ENCODE measurements around the gene LYZL6.

Gene LYZL6

DNA sequence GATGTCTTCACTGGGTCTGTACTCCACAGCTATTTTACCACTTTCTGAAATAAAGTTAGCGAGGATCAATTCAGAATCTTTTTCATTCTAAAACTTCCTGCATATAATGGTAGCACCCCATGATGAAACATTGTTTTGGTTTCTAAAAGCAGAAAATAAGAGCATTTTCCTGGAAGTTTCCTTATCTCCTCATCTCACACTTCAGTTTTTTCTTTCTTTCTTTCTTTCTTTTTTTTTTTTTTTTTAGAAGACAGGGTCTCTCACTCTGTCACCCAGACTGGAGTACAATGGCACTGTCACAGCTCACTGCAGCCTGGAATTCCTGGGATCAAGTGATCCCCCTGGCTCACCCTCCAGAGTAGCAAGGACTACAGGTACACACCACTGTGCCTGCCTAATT lies 23.3 kb downstream of the LYZL6 start:
- no CpG with 5 or more reads among the region's 1 CpG for WGBS (ENCODE audit: extremely low coverage, insufficient coverage, low lambda C conversion rate)

DNA sequence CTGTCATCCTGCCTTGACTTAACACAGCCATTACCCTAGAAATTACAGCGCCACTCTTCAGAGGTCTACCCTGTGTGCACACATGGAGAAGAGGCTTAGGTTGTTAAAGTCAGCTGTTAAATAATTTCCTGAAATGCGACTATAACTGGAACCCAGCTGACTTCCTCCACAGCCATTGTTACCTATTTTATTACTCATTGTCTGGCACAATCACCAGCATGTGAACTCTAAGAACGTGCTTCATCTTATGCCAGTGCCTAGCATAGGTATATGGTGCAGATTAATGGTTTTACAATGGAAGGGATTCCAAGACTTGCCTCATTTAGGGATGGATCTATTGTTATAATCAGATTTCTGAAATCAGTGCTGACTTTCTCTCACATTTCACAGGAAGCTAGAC lies 24.8 kb downstream of the LYZL6 start:
- no peak overlapping the region for H3K27ac ChIP-seq (ENCODE audit: low read depth, low read length)
- DNase-seq: no peak
- H3K4me3 ChIP-seq (ENCODE audit: low read length): no peak overlapping the region
- H4K8ac ChIP-seq (ENCODE audit: low read depth, low read length): no peak overlapping the region
- H3K79me2 ChIP-seq (ENCODE audit: control insufficient read depth, insufficient read depth, low read length): no peaks in the 10 kb centered on the region
- H3K4me2 ChIP-seq (ENCODE audit: low read length): no peak overlapping the region
- H2BK120ac ChIP-seq (ENCODE audit: low read depth, low read length): no peak overlapping the region
- no peaks in the 10 kb centered on the region for H3K79me1 ChIP-seq (ENCODE audit: low read length)
- no peak overlapping the region for H3K18ac ChIP-seq (ENCODE audit: low read length)
- no peak overlapping the region for H2BK15ac ChIP-seq (replicated peaks; ENCODE audit: low read depth)
- H3K4ac ChIP-seq (ENCODE audit: low read depth, low read length): no peak overlapping the region
- no peak overlapping the region for H3K56ac ChIP-seq (ENCODE audit: low read length)
- H4K5ac ChIP-seq (ENCODE audit: low read length): no peak overlapping the region
- no peaks in the 10 kb centered on the region for H3K36me3 ChIP-seq (ENCODE audit: control insufficient read depth, insufficient read depth, low read length)
- H2BK5ac ChIP-seq (ENCODE audit: low read length): no peak overlapping the region
- WGBS (ENCODE audit: extremely low coverage, insufficient coverage, low lambda C conversion rate): no CpG with 5 or more reads among the region's 3 CpGs
- no peaks in the 10 kb centered on the region for H3K27me3 ChIP-seq (ENCODE audit: insufficient read depth, low read length, poor library complexity)
- H3K9ac ChIP-seq (ENCODE audit: low read length): no peak overlapping the region
- H3K4me1 ChIP-seq (ENCODE audit: control insufficient read depth, low read depth, low read length): no peaks in the 10 kb centered on the region
- no peak overlapping the region for H2AK5ac ChIP-seq (ENCODE audit: low read length)
- no peak overlapping the region for H3K23ac ChIP-seq (ENCODE audit: low read length)

More for the DNA sequence above, 23.3 kb downstream of the LYZL6 start:
- Histone ChIP-seq H3K27me3 (ENCODE audit: insufficient read depth, low read length, poor library complexity) (no peaks in the 10 kb centered on the region), H2BK120ac (ENCODE audit: low read depth, low read length) (no peak overlapping the region), H2BK5ac (ENCODE audit: low read length) (no peak overlapping the region), H3K4me3 (ENCODE audit: low read length) (no peak overlapping the region), H3K4me1 (ENCODE audit: control insufficient read depth, low read depth, low read length) (no peaks in the 10 kb centered on the region), H3K79me2 (ENCODE audit: control insufficient read depth, insufficient read depth, low read length) (no peaks in the 10 kb centered on the region), H3K56ac (ENCODE audit: low read length) (no peak overlapping the region), H3K9ac (ENCODE audit: low read length) (no peak overlapping the region), H2AK5ac (ENCODE audit: low read length) (no peak overlapping the region), H4K8ac (ENCODE audit: low read depth, low read length) (no peak overlapping the region), H3K4ac (ENCODE audit: low read depth, low read length) (no peak overlapping the region), H3K79me1 (ENCODE audit: low read length) (no peaks in the 10 kb centered on the region), H3K4me2 (ENCODE audit: low read length) (no peak overlapping the region), H3K27ac (ENCODE audit: low read depth, low read length) (no peak overlapping the region), H4K5ac (ENCODE audit: low read length) (no peak overlapping the region), H3K18ac (ENCODE audit: low read length) (no peak overlapping the region), H3K23ac (ENCODE audit: low read length) (no peak overlapping the region), H2BK15ac (replicated peaks; ENCODE audit: low read depth) (no peak overlapping the region), H3K36me3 (ENCODE audit: control insufficient read depth, insufficient read depth, low read length) (no peaks in the 10 kb centered on the region)
- no peak for DNase-seq

- no peaks in the 10 kb centered on the region for H3K4me1 ChIP-seq (ENCODE audit: control insufficient read depth, low read depth, low read length)
- no peak overlapping the region for H3K4me3 ChIP-seq (ENCODE audit: low read length)
- H3K56ac ChIP-seq (ENCODE audit: low read length): no peak overlapping the region
- no peak overlapping the region for H4K8ac ChIP-seq (ENCODE audit: low read depth, low read length)
- WGBS (ENCODE audit: extremely low coverage, insufficient coverage, low lambda C conversion rate): no CpG with 5 or more reads among the region's 29 CpGs
- no peak overlapping the region for H2BK5ac ChIP-seq (ENCODE audit: low read length)
- no peak overlapping the region for H3K27ac ChIP-seq (ENCODE audit: low read depth, low read length)
- no peaks in the 10 kb centered on the region for H3K79me2 ChIP-seq (ENCODE audit: control insufficient read depth, insufficient read depth, low read length)
- no peak overlapping the region for H4K5ac ChIP-seq (ENCODE audit: low read length)
- no peak overlapping the region for H3K23ac ChIP-seq (ENCODE audit: low read length)
- no peak for DNase-seq
- H3K4ac ChIP-seq (ENCODE audit: low read depth, low read length): no peak overlapping the region
- H3K36me3 ChIP-seq (ENCODE audit: control insufficient read depth, insufficient read depth, low read length): no peaks in the 10 kb centered on the region
- no peak overlapping the region for H3K18ac ChIP-seq (ENCODE audit: low read length)
- H2BK120ac ChIP-seq (ENCODE audit: low read depth, low read length): no peak overlapping the region
- H3K9ac ChIP-seq (ENCODE audit: low read length): no peak overlapping the region
- no peaks in the 10 kb centered on the region for H3K27me3 ChIP-seq (ENCODE audit: insufficient read depth, low read length, poor library complexity)
- H3K4me2 ChIP-seq (ENCODE audit: low read length): no peak overlapping the region
- H3K79me1 ChIP-seq (ENCODE audit: low read length): no peaks in the 10 kb centered on the region
- no peak overlapping the region for H2BK15ac ChIP-seq (replicated peaks; ENCODE audit: low read depth)
- H2AK5ac ChIP-seq (ENCODE audit: low read length): no peak overlapping the region
Observed at GRCh38 chr17:35917519-35918213, 25.8 kb downstream of the LYZL6 start.

DNA sequence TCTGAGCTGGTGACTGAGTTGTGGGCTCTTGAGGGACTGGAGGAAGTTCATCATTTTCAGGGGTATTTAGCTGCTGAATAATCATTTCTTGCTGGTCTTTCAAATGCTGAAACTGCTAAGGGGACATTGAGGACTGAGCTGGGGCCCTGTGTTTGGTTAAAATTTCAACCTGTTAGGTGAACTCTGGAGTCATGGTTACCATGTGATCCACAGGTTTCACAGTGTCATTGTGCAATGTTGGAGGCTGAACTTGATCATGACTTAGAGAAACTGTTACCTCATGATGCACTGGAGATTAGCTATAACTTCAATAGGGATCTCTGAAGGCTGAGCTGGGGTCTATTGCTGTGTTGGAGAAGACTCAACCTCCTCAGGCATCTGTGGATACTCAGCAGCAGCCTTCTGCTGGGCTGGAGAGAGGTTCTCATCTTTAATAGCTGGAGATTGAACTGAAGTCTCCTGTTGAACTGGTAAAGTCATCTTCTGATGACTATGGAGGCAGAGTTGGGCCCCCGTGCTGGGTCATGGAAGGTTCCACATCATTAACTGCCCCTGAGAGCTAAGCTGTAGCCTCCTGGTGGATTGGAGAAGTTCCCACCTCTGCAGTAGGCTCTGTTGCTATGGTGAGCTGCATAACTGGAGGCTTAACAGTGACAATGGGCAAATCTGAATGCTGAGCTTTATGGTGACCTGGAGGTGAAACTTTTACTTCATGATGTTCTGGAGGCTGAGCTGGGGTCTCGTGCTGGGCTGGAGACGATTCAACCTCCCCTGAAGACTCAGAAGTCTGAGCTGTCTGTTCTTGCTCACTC lies 28.2 kb downstream of the LYZL6 start:
- Histone ChIP-seq H3K79me1 (ENCODE audit: low read length) (no peaks in the 10 kb centered on the region), H3K4me1 (ENCODE audit: control insufficient read depth, low read depth, low read length) (no peaks in the 10 kb centered on the region), H3K56ac (ENCODE audit: low read length) (no peak overlapping the region), H3K18ac (ENCODE audit: low read length) (no peak overlapping the region), H3K4me3 (ENCODE audit: low read length) (no peak overlapping the region), H2BK120ac (ENCODE audit: low read depth, low read length) (no peak overlapping the region), H2BK5ac (ENCODE audit: low read length) (no peak overlapping the region), H2AK5ac (ENCODE audit: low read length) (no peak overlapping the region), H3K79me2 (ENCODE audit: control insufficient read depth, insufficient read depth, low read length) (no peaks in the 10 kb centered on the region), H3K36me3 (ENCODE audit: control insufficient read depth, insufficient read depth, low read length) (no peaks in the 10 kb centered on the region), H3K4me2 (ENCODE audit: low read length) (no peak overlapping the region), H3K27me3 (ENCODE audit: insufficient read depth, low read length, poor library complexity) (no peaks in the 10 kb centered on the region), H3K27ac (ENCODE audit: low read depth, low read length) (no peak overlapping the region), H3K23ac (ENCODE audit: low read length) (no peak overlapping the region), H4K8ac (ENCODE audit: low read depth, low read length) (no peak overlapping the region), H2BK15ac (replicated peaks; ENCODE audit: low read depth) (no peak overlapping the region), H3K4ac (ENCODE audit: low read depth, low read length) (no peak overlapping the region), H3K9ac (ENCODE audit: low read length) (no peak overlapping the region), H4K5ac (ENCODE audit: low read length) (no peak overlapping the region)
- WGBS (ENCODE audit: extremely low coverage, insufficient coverage, low lambda C conversion rate): no CpG with 5 or more reads among the region's 3 CpGs
- peak; percentile 19 for DNase-seq

DNA sequence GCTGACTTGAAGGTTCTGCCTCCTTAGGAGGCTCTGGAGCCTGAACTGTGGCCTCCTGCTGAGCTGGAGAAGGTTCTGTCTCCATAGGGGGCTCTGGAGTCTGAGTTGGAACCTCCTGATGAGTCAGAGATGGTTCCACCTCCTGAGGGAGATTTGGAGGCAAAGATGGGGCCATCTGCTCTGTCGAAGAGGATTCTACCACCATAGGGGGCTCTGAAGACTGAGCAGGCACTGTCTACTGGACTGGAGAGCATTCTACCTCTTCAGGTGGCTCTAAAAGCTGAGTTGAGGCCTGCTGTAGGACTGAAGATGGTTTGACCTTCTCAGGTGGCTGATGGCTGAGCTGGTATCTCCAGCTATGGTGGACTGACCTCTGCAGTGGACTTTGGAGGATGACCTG lies 29.2 kb downstream of the LYZL6 start:
- no peaks in the 10 kb centered on the region for H3K79me1 ChIP-seq (ENCODE audit: low read length)
- no peak overlapping the region for H2BK5ac ChIP-seq (ENCODE audit: low read length)
- no peaks in the 10 kb centered on the region for H3K36me3 ChIP-seq (ENCODE audit: control insufficient read depth, insufficient read depth, low read length)
- H3K27ac ChIP-seq (ENCODE audit: low read depth, low read length): no peak overlapping the region
- no peak overlapping the region for H3K4ac ChIP-seq (ENCODE audit: low read depth, low read length)
- H3K18ac ChIP-seq (ENCODE audit: low read length): no peak overlapping the region
- no peak overlapping the region for H3K56ac ChIP-seq (ENCODE audit: low read length)
- H2BK120ac ChIP-seq (ENCODE audit: low read depth, low read length): no peak overlapping the region
- H3K4me3 ChIP-seq (ENCODE audit: low read length): no peak overlapping the region
- H3K27me3 ChIP-seq (ENCODE audit: insufficient read depth, low read length, poor library complexity): no peaks in the 10 kb centered on the region
- H3K23ac ChIP-seq (ENCODE audit: low read length): no peak overlapping the region
- no peak overlapping the region for H2AK5ac ChIP-seq (ENCODE audit: low read length)
- H4K8ac ChIP-seq (ENCODE audit: low read depth, low read length): no peak overlapping the region
- H3K4me2 ChIP-seq (ENCODE audit: low read length): no peak overlapping the region
- no peak for DNase-seq
- no peaks in the 10 kb centered on the region for H3K4me1 ChIP-seq (ENCODE audit: control insufficient read depth, low read depth, low read length)
- H4K5ac ChIP-seq (ENCODE audit: low read length): no peak overlapping the region
- no CpG with 5 or more reads among the region's 1 CpG for WGBS (ENCODE audit: extremely low coverage, insufficient coverage, low lambda C conversion rate)
- H3K9ac ChIP-seq (ENCODE audit: low read length): no peak overlapping the region
- no peak overlapping the region for H2BK15ac ChIP-seq (replicated peaks; ENCODE audit: low read depth)
- no peaks in the 10 kb centered on the region for H3K79me2 ChIP-seq (ENCODE audit: control insufficient read depth, insufficient read depth, low read length)

Measured in mesendoderm (in vitro differentiated cells).